Parathyroid adenoma (tissue), 2 donors: ENCODE data around the gene TRIM67.

Experiments used
- H2AFZ ChIP-seq: fragments of 300-600 bp; sonication (generic); one replicate; pipeline ENCODE4 v1.7.0; 2017; ENCODE audit warnings: antibody characterized with exemption, mild to moderate bottlenecking
- H3K27ac ChIP-seq: fragments of 300-600 bp; sonication (generic); one replicate; pipeline ENCODE4 v1.7.0; 2017
- H3K27me3 ChIP-seq: fragments of 300-600 bp; sonication (generic); one replicate; pipeline ENCODE4 v1.7.0; 2017; ENCODE audit warnings: low read length; ENCODE audit not compliant: control insufficient read depth, insufficient read depth
- H3K36me3 ChIP-seq: fragments of 300-600 bp; sonication (generic); one replicate; pipeline ENCODE4 v1.7.0; 2017; ENCODE audit warnings: low read length; ENCODE audit not compliant: control insufficient read depth, insufficient read depth
- H3K4me1 ChIP-seq: fragments of 300-600 bp; sonication (generic); one replicate; pipeline ENCODE4 v1.7.0; 2017; ENCODE audit warnings: control low read depth
- H3K4me2 ChIP-seq: fragments of 300-600 bp; sonication (generic); one replicate; pipeline ENCODE4 v1.7.0; 2017; ENCODE audit warnings: low read length
- H3K4me3 ChIP-seq: fragments of 300-600 bp; sonication (generic); one replicate; pipeline ENCODE4 v1.7.0; 2017; ENCODE audit warnings: low read depth, low read length
- H3K79me2 ChIP-seq: fragments of 300-600 bp; sonication (generic); one replicate; pipeline ENCODE4 v1.7.0; 2017; ENCODE audit warnings: control low read depth
- H3K9ac ChIP-seq: fragments of 300-600 bp; sonication (generic); one replicate; pipeline ENCODE4 v1.7.0; 2017; ENCODE audit warnings: mild to moderate bottlenecking
- H3K9me3 ChIP-seq: fragments of 300-600 bp; sonication (generic); one replicate; pipeline ENCODE4 v1.7.0; 2017; ENCODE audit warnings: low read length; ENCODE audit not compliant: control insufficient read depth
- CTCF ChIP-seq: fragments of 300-600 bp; sonication (generic); IDR thresholded peaks from one replicate; pipeline ENCODE4 v1.7.0; 2017; ENCODE audit warnings: antibody characterized with exemption, mild to moderate bottlenecking
- donor health status: primary hyperparathyroidism.

Gene TRIM67

GRCh38 chr1:231240531-231240882 is 78.6 kb downstream of the TRIM67 start:
- H3K9me3 ChIP-seq: no peaks in the 10 kb centered on the region
- no peak overlapping the region for H3K9ac ChIP-seq
- H2AFZ ChIP-seq: peak overlapping the region; percentile 62
- TF ChIP-seq CTCF: no peak
- H3K4me3 ChIP-seq: peak overlapping the region; percentile 76
- H3K4me2 ChIP-seq: peak overlapping the region; percentile 66
- H3K79me2 ChIP-seq: peaks cover 11% of the 10 kb centered on the region
- no peaks in the 10 kb centered on the region for H3K27me3 ChIP-seq
- peak overlapping the region; percentile 43 for H3K27ac ChIP-seq
- H3K4me1 ChIP-seq: peaks cover 4% of the 10 kb centered on the region
- no peaks in the 10 kb centered on the region for H3K36me3 ChIP-seq

GRCh38 chr1:231240883-231241735 is 79.3 kb downstream of the TRIM67 start, which contains the start of gene GNPAT:
Gene GNPAT, plus strand, starts transcription at chr1:231241212. Its CDS starts 167 bp downstream, at chr1:231241379.
- Histone ChIP-seq H3K4me1 (peaks cover 4% of the 10 kb centered on the region), H3K36me3 (no peaks in the 10 kb centered on the region), H3K27ac (peak within 1 kb of the TSS; percentile 43), H2AFZ (peak within 1 kb of the TSS; percentile 62), H3K9ac (no peak within 1 kb of the TSS), H3K79me2 (peaks cover 13% of the 10 kb centered on the region), H3K9me3 (no peaks in the 10 kb centered on the region), H3K4me3 (peak within 1 kb of the TSS; percentile 76), H3K27me3 (no peaks in the 10 kb centered on the region), H3K4me2 (peak within 1 kb of the TSS; percentile 66)
- no peak for TF ChIP-seq CTCF

- H3K27ac ChIP-seq: peak overlapping the region; percentile 43
Observed at GRCh38 chr1:231241750-231242149, 79.9 kb downstream of the TRIM67 start.

GRCh38 chr1:231242516-231243198 is 80.8 kb downstream of the TRIM67 start:
- Histone ChIP-seq H3K4me2 (peak overlapping the region; percentile 5), H3K9me3 (no peaks in the 10 kb centered on the region), H2AFZ (no peak overlapping the region), H3K9ac (no peak overlapping the region), H3K27ac (no peak overlapping the region), H3K4me3 (peak overlapping the region; percentile 76), H3K27me3 (no peaks in the 10 kb centered on the region), H3K36me3 (no peaks in the 10 kb centered on the region), H3K79me2 (peaks cover 13% of the 10 kb centered on the region), H3K4me1 (peaks cover 4% of the 10 kb centered on the region)
- no peak for TF ChIP-seq CTCF

More at GRCh38 chr1:231241750-231242149, 79.9 kb downstream of the TRIM67 start:
- H3K4me3 ChIP-seq: peak overlapping the region; percentile 76
- H3K27me3 ChIP-seq: no peaks in the 10 kb centered on the region
- H3K79me2 ChIP-seq: peaks cover 13% of the 10 kb centered on the region
- H3K36me3 ChIP-seq: no peaks in the 10 kb centered on the region
- peak overlapping the region; percentile 66 for H3K4me2 ChIP-seq
- peaks cover 4% of the 10 kb centered on the region for H3K4me1 ChIP-seq
- TF ChIP-seq CTCF: no peak
- no peak overlapping the region for H3K9ac ChIP-seq
- H3K9me3 ChIP-seq: no peaks in the 10 kb centered on the region
- H2AFZ ChIP-seq: peak overlapping the region; percentile 62
